ENCODE measurements around the gene BANP. TPM values are rescaled to one million over a fixed set of nuclear protein-coding genes. Genes with fewer than 3 reads are reported as not detected.

The BANP gene
- total RNA-seq, 3 donors from 2014 or later (not counting 1 experiment from before 2014, with no cell fraction given): 88.8 to 117 (median 117) TPM

- intact Hi-C loops (cut with micrococcal nuclease): no loop called here
- no peak overlapping the region for H3K27ac ChIP-seq (ENCODE audit: low read length)
- Mint-ChIP-seq H3K9me3 (no peaks in the 10 kb centered on the region), H3K4me3 (peak overlapping the region; percentile 61), H3K36me3 (no peaks in the 10 kb centered on the region), H3K27me3 (ENCODE audit: low read depth in 2 of 2) (peaks cover 7 to 14% of the 10 kb centered on the region in 2 donors), H3K27ac (no peak overlapping the region), H3K4me1 (peaks cover 25 to 29% of the 10 kb centered on the region in 2 donors)
- no peak overlapping the region for H3K4me3 ChIP-seq (ENCODE audit: low read length)
- peaks cover 6% of the 10 kb centered on the region for H3K36me3 ChIP-seq (ENCODE audit: control insufficient read depth, insufficient read depth, low read length)
- no peaks in the 10 kb centered on the region for H3K27me3 ChIP-seq (ENCODE audit: control insufficient read depth, insufficient read depth, low read length)
- WGBS (ENCODE audit: insufficient coverage): 88% methylated on average over 16 of the region's 16 CpGs
- no peak for TF ChIP-seq CTCF (IDR thresholded peaks at IDR 0.05)
- peaks cover 32% of the 10 kb centered on the region for H3K4me1 ChIP-seq (ENCODE audit: control insufficient read depth, insufficient read depth, low read length)
- ATAC-seq: no peak
- no peak for DNase-seq
- no peaks in the 10 kb centered on the region for H3K9me3 ChIP-seq (ENCODE audit: control insufficient read depth, insufficient read depth, low read length)
Observed at GRCh38 chr16:87949071-87949744, 2.0 kb upstream of the BANP start.

DNA sequence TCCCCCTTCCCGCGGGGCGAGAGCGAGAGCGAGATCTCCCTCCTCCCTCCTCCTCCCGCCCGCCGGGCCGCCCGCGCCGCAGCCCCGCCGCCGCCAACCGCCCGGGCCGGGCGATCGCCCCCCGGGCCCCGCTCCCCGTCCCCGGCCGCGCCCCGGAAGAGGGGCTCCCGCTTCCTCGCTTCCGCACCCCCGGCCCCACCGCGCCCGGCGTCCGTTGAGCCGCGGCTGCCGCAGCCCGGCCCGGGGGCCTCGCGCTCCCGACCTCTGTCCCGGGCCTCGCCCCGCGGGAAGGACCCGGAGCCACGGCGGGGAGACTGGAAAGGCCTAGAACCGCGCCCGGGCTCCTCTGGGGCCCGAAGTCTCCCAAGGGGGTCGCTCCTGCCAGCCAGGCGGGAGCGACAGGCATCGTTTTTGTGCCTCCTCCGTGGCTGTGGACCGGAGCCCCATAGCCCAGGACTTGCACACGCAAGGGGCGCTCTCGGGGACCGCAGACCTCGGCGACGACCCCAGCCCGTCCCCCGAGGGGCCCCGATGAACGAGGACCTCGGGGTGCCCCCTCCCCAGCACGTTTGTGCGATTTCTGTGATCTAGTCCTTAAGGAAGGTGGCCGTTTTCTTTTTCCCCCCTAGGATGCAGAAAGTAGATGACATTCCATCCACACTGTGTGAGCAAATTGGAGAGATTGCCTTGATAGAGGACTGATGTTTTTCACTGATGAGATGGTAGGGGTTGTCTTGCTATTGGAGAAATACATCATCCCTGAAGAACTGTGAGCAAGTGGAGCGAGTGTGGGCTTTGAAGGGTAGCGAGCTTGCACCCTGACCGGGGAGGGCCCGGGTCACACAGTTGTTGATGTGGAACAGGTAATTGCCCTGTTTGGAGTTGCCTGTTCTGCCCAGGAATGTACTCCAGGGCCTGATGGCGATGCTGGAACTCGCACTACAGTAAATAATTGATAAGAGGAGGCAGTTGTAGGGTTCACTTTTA, 611 bp downstream of the BANP start:
- Histone ChIP-seq H3K36me3 (ENCODE audit: control insufficient read depth, insufficient read depth, low read length) (peaks cover 9% of the 10 kb centered on the region), H3K9me3 (ENCODE audit: control insufficient read depth, insufficient read depth, low read length) (no peaks in the 10 kb centered on the region), H3K27ac (ENCODE audit: low read length) (peak overlapping the region; percentile 86), H3K4me3 (ENCODE audit: low read length) (peak overlapping the region; percentile 80), H3K4me1 (ENCODE audit: control insufficient read depth, insufficient read depth, low read length) (peaks cover 53% of the 10 kb centered on the region), H3K27me3 (ENCODE audit: control insufficient read depth, insufficient read depth, low read length) (no peaks in the 10 kb centered on the region)
- Mint-ChIP-seq H3K27me3 (ENCODE audit: low read depth in 2 of 2) (peaks cover 7 to 8% of the 10 kb centered on the region in 2 donors), H3K36me3 (no peaks in the 10 kb centered on the region), H3K4me3 (peak overlapping the region; percentile 96), H3K4me1 (peaks cover 51 to 52% of the 10 kb centered on the region in 2 donors), H3K27ac (peak overlapping the region; percentile 96 to 98), H3K9me3 (no peaks in the 10 kb centered on the region)
- intact Hi-C loops (cut with micrococcal nuclease): loop anchor here (5.0 kb wide), 3 partner anchors 35 to 500 kb away; partner anchors contain the start of genes KLHDC4 and ZFPM1
- no peak for ATAC-seq
- TF ChIP-seq CTCF (IDR thresholded peaks at IDR 0.05): peak; percentile 17
- no peak for DNase-seq
- WGBS (ENCODE audit: insufficient coverage): 3% methylated on average over 81 of the region's 82 CpGs

DNA sequence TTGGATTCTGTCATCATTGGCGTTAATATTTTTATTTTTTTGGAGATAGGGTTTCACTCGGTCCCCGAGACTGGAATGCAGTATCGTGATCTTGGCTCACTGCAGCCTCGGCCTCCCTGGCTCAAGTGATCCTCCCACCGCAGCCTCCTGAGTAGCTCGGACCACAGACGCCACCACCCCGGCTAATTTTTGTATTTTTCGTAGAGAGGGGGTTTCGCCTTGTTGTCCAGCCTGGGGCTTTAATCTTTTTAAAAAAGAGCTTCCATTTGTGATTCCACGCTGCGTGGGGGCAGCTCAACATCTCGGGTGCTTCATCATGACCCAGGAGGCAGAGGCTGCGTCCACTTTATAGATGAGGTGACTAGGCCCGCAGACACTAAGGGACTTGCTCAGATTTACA, 1.5 kb downstream of the BANP start:
- DNase-seq (no peak), ATAC-seq (no peak)
- Histone ChIP-seq H3K9me3 (ENCODE audit: control insufficient read depth, insufficient read depth, low read length) (no peaks in the 10 kb centered on the region), H3K4me3 (ENCODE audit: low read length) (no peak overlapping the region), H3K4me1 (ENCODE audit: control insufficient read depth, insufficient read depth, low read length) (peaks cover 62% of the 10 kb centered on the region), H3K36me3 (ENCODE audit: control insufficient read depth, insufficient read depth, low read length) (peaks cover 9% of the 10 kb centered on the region), H3K27me3 (ENCODE audit: control insufficient read depth, insufficient read depth, low read length) (no peaks in the 10 kb centered on the region), H3K27ac (ENCODE audit: low read length) (no peak overlapping the region)
- Mint-ChIP-seq H3K27me3 (ENCODE audit: low read depth in 2 of 2) (peaks cover 2 to 4% of the 10 kb centered on the region in 2 donors), H3K4me3 (peak overlapping the region; percentile 91), H3K27ac (peak overlapping the region; percentile 96 to 98), H3K4me1 (peaks cover 58 to 59% of the 10 kb centered on the region in 2 donors), H3K9me3 (no peaks in the 10 kb centered on the region), H3K36me3 (no peaks in the 10 kb centered on the region)
- intact Hi-C loops (cut with micrococcal nuclease): loop anchor here (5.0 kb wide), 3 partner anchors 35 to 500 kb away; partner anchors contain the start of genes KLHDC4 and ZFPM1
- WGBS (ENCODE audit: insufficient coverage): 94% methylated on average over 16 of the region's 16 CpGs
- TF ChIP-seq CTCF (IDR thresholded peaks at IDR 0.05): no peak
